SU-DHL-6 (cell line): Measurements from ENCODE around the gene LRPAP1.

Source experiments
- H2AFZ ChIP-seq: fragments of 200-600 bp; sonication (generic); 2 replicates; pipeline ENCODE4 v1.6.1; 2014; ENCODE audit warnings: low read depth, mild to moderate bottlenecking, moderate library complexity, mixed read lengths, antibody characterized with exemption, low read length; ENCODE audit not compliant: severe bottlenecking
- H3F3A ChIP-seq: fragments of 200-600 bp; shearing (Covaris generic); 2 replicates; pipeline ENCODE4 v1.6.0; 2016; ENCODE audit warnings: antibody characterized with exemption, mild to moderate bottlenecking; ENCODE audit not compliant: insufficient read depth
- H3K27ac ChIP-seq: fragments of 200-600 bp; sonication (generic); 2 replicates; pipeline ENCODE4 v1.5.1; 2016; ENCODE audit warnings: low read depth, mild to moderate bottlenecking, low read length, moderate library complexity, mixed read lengths
- H3K27me3 ChIP-seq: fragments of 200-600 bp; sonication (generic), shearing (Covaris generic); 2 replicates; pipeline ENCODE4 v1.6.0; 2014; ENCODE audit warnings: mild to moderate bottlenecking, low read length
- H3K36me3 ChIP-seq: fragments of 200-600 bp; sonication (generic); 2 replicates; pipeline ENCODE4 v1.6.1; 2014; ENCODE audit warnings: mild to moderate bottlenecking, low read length, mixed read lengths
- H3K4me2 ChIP-seq: fragments of 300-600, 200-600 bp; shearing (Covaris generic), sonication (generic); 2 replicates; pipeline ENCODE4 v1.6.0; 2014; ENCODE audit warnings: low read length, low read depth, mild to moderate bottlenecking; ENCODE audit not compliant: poor library complexity, severe bottlenecking
- H3K4me3 ChIP-seq: fragments of 200-600 bp; sonication (generic); 2 replicates; pipeline ENCODE4 v1.5.1; 2014; ENCODE audit warnings: antibody characterized with exemption, low read length, mild to moderate bottlenecking, mixed read lengths; ENCODE audit not compliant: insufficient read depth, poor library complexity, severe bottlenecking
- H3K79me2 ChIP-seq: fragments of 200-600 bp; sonication (generic); 2 replicates; pipeline ENCODE4 v1.6.1; 2014; ENCODE audit warnings: mild to moderate bottlenecking, low read length, moderate library complexity; ENCODE audit not compliant: insufficient read depth
- H3K9ac ChIP-seq: fragments of 200-600 bp; sonication (generic); 2 replicates; pipeline ENCODE4 v1.7.0; 2014; ENCODE audit warnings: mild to moderate bottlenecking, low read length
- H3K9me2 ChIP-seq: fragments of 200-600 bp; sonication (generic); replicated peaks from 2 replicates; pipeline ENCODE4 v1.6.1; 2014; ENCODE audit warnings: low read length; ENCODE audit not compliant: insufficient read depth
- H3K9me3 ChIP-seq: fragments of 200-600 bp; sonication (generic); 2 replicates; pipeline ENCODE4 v1.6.1; 2014; ENCODE audit warnings: low read length, mixed read lengths; ENCODE audit not compliant: insufficient read depth
- H4K20me1 ChIP-seq: fragments of 200-600 bp; sonication (generic); 2 replicates; pipeline ENCODE4 v1.6.1; 2014; ENCODE audit warnings: low read depth, mild to moderate bottlenecking, antibody characterized with exemption, low read length, moderate library complexity, mixed read lengths
- EZH2phosphoT487 ChIP-seq: fragments of 200-600 bp; sonication (generic), shearing (Covaris generic); conservative IDR thresholded peaks from 2 replicates; pipeline ENCODE4 v1.6.1; 2018; ENCODE audit warnings: mild to moderate bottlenecking, antibody characterized with exemption, low read length, moderate library complexity, mixed read lengths
- TF ChIP-seq, protein P1 (sequence below): fragments of 200-600 bp; sonication (generic); IDR thresholded peaks from one replicate; pipeline ENCODE4 v1.5.1; 2017; ENCODE audit warnings: antibody characterized with exemption, mild to moderate bottlenecking, low read length, moderate library complexity; ENCODE audit not compliant: insufficient read depth, poor library complexity, severe bottlenecking

LRPAP1 gene

DNA sequence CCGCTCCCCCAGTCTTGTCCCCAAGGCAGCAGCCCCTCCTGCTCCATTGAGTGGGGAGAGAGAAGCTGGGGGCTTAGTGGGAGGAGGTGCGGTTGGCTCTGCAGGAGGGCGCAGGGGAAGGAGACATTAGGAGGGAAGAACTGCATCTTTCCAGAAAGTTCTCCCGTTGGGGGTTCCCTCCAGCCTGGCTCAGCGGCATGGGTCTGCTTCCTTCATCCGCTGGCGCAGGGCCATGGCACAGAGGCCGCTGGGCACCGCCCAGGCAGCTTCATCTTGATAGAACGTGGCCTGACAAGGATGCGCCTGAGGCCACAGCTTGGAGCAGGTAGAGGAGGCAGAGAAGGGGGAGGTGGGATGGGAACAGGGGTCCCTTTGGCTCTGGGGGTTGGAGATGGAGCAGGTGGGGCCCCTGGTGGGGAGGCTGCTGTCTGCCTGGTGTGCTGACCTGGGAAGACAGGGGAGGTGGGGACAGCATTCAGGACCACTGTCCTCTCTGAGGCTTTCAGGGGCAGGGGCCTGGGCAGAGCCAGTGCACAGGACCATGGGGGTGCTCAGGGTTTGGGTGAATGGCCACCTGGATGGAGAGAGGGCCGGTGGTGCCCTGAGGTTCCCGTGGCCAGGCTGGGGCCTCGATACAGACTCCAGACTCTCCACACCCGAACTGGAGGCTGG, 57.0 kb downstream of the LRPAP1 start:
- Histone ChIP-seq H3K27ac (no peak overlapping the region), H3K36me3 (no peaks in the 10 kb centered on the region), H3K79me2 (no peaks in the 10 kb centered on the region), H3K4me3 (no peak overlapping the region), H3K9ac (no peak overlapping the region), H3F3A (no peaks in the 10 kb centered on the region), H2AFZ (no peak overlapping the region), H3K4me2 (no peak overlapping the region), H4K20me1 (no peaks in the 10 kb centered on the region), H3K9me2 (no peaks in the 10 kb centered on the region), H3K9me3 (no peaks in the 10 kb centered on the region), H3K27me3 (no peaks in the 10 kb centered on the region)
- no peak for TF ChIP-seq EZH2phosphoT487
- TF ChIP-seq, protein P1, sequence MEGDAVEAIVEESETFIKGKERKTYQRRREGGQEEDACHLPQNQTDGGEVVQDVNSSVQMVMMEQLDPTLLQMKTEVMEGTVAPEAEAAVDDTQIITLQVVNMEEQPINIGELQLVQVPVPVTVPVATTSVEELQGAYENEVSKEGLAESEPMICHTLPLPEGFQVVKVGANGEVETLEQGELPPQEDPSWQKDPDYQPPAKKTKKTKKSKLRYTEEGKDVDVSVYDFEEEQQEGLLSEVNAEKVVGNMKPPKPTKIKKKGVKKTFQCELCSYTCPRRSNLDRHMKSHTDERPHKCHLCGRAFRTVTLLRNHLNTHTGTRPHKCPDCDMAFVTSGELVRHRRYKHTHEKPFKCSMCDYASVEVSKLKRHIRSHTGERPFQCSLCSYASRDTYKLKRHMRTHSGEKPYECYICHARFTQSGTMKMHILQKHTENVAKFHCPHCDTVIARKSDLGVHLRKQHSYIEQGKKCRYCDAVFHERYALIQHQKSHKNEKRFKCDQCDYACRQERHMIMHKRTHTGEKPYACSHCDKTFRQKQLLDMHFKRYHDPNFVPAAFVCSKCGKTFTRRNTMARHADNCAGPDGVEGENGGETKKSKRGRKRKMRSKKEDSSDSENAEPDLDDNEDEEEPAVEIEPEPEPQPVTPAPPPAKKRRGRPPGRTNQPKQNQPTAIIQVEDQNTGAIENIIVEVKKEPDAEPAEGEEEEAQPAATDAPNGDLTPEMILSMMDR = no peak

DNA sequence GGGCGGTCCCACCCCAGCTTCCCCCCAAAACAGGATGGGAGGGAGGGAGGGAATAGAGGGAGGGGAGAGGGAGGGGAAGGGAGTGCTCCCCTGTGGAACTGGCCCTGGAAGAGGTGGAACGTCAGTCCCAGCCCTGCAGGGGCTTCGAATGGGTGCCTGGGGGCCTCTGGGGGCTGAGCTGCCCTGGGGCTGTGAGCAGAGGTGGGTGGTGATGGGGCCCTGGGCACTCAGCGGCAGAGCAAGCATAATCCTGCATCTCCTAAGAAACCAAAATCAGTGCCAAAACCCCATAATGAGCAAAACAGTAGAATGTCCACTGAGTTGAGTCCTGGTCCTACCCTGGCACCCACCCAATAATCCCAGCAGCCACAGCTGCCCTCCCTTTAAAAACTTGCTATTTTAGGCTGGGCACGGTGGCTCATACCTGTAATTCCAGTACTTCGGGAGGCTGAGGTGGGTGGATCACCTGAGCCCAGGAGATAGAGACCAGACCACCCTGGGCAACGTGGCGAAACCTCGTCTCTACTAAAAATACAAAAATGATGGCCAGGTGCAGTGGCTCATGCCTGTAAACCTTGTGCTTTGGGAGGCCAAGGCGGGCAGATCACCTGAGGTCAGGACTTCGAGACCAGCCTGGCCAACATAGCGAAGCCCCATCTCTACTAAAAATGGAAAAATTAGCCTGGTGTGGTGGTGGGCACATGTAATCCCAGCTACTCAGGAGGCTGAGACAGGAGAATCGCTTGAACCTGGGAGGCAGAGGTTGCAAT, 58.0 kb downstream of the LRPAP1 start:
- Histone ChIP-seq H4K20me1 (no peaks in the 10 kb centered on the region), H3K4me3 (no peak overlapping the region), H3F3A (no peaks in the 10 kb centered on the region), H3K27ac (no peak overlapping the region), H3K4me2 (no peak overlapping the region), H3K79me2 (no peaks in the 10 kb centered on the region), H3K9me2 (no peaks in the 10 kb centered on the region), H3K9me3 (no peaks in the 10 kb centered on the region), H3K36me3 (no peaks in the 10 kb centered on the region), H3K9ac (no peak overlapping the region), H3K27me3 (no peaks in the 10 kb centered on the region), H2AFZ (no peak overlapping the region)
- TF ChIP-seq EZH2phosphoT487 = no peak
- TF ChIP-seq, protein P1 = no peak

DNA sequence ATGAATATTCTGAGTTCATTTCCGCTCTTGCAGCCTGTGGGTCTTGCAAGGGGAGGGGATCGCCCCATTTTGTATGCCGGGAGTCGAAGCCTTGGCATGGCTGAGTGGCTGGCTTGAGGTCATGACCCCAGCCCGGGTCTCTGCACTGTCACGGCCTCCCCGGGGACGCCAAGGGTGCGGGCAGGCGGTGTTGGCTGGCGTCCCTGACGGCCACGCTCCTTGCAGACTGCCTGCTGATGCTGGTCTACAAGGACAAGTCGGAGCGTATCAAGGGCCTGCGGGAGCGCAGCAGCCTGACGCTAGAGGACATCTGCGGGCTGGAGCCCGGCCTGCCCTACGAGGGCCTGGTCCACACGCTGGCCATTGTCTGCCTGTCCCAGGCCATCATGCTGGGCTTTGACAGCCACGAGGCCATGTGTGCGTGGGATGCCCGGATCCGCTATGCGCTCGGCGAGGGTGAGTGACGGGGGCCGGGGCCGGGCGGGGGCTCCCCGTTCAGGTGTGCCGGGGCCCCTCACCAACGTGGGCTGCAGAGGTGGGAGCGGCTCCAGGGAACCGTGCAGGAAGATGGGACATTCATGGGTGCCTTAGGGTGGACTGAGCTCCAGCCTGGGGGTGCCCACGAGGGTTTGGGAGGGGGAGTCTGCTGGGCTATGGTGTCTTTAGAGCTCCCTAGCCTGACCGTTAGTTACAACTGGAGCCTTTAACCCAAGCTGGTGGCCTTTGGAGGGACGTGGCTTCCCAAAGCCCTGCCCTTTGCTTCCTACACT, 58.9 kb downstream of the LRPAP1 start:
- H3K9me2 ChIP-seq = no peaks in the 10 kb centered on the region
- TF ChIP-seq, protein P1 = no peak
- no peak for TF ChIP-seq EZH2phosphoT487
- no peaks in the 10 kb centered on the region for H3K79me2 ChIP-seq
- H3K9me3 ChIP-seq = no peaks in the 10 kb centered on the region; the same call in 1 of the 2 replicates
- no peak overlapping the region for H3K27ac ChIP-seq
- no peaks in the 10 kb centered on the region for H3K27me3 ChIP-seq
- no peaks in the 10 kb centered on the region for H4K20me1 ChIP-seq
- no peaks in the 10 kb centered on the region for H3K36me3 ChIP-seq
- no peak overlapping the region for H3K9ac ChIP-seq
- H3K4me3 ChIP-seq = no peak overlapping the region
- no peak overlapping the region for H3K4me2 ChIP-seq
- H3F3A ChIP-seq = no peaks in the 10 kb centered on the region
- H2AFZ ChIP-seq = no peak overlapping the region
